PFSK-1 (cell line): Measurements from ENCODE around the gene TMEM9.

Experiments
- FOXP2 ChIP-seq: optimal IDR thresholded peaks from 2 replicates; pipeline ENCODE3; 2011; ENCODE audit warnings: borderline replicate concordance, control low read depth, inconsistent platforms; ENCODE audit not compliant: insufficient read depth; ENCODE audit errors: extremely low read length, extremely low read depth
- POLR2AphosphoS5 ChIP-seq: IDR thresholded peaks from 2 replicates; pipeline ENCODE4 v1.6.1; 2012; ENCODE audit warnings: low read depth, mild to moderate bottlenecking, control low read depth, low read length, moderate library complexity
- SIN3A ChIP-seq: IDR thresholded peaks from 2 replicates; pipeline ENCODE4 v1.6.1; 2012; ENCODE audit warnings: mild to moderate bottlenecking, low read length, moderate library complexity, borderline replicate concordance; ENCODE audit not compliant: insufficient read depth
- TAF1 ChIP-seq: IDR thresholded peaks from 2 replicates; pipeline ENCODE4 v1.6.1; 2012; ENCODE audit warnings: low read length, control low read depth, borderline replicate concordance; ENCODE audit not compliant: insufficient read depth
- TF ChIP-seq, protein P1 (sequence below), 2 experiments: IDR thresholded peaks; 2 replicates each; pipeline versions ENCODE4 v1.6.1 to v1.8.0; 2011 to 2012; ENCODE audit warnings: low read depth in 2 of 2, low read length in 2 of 2, control low read depth in 1 of 2, inconsistent platforms in 1 of 2, mild to moderate bottlenecking in 1 of 2, moderate library complexity in 1 of 2; ENCODE audit not compliant: insufficient read depth in 1 of 2

TMEM9 gene

DNA sequence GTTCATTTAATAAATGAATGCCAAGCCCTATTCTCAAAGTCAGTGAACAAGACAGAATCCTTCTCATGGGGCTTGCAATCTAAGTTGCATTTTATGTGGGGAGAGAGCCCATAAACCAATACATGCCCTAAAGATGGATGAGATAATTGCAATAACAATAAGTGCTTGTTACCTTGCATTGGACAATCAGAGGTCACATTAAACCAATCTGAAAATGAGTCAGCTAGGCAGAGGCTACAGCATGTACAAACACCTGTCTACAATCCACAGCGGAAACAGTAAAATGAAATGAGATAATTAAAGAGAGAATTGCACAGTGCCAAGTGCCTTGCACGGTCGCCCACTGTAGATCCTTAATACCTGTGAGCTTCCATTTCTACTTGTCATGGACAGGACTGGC, 28.9 kb upstream of the TMEM9 start:
- TF ChIP-seq TAF1, result no peak
- no peak for TF ChIP-seq POLR2AphosphoS5
- TF ChIP-seq FOXP2, result no peak
- no peak for TF ChIP-seq SIN3A
- TF ChIP-seq, protein P1, sequence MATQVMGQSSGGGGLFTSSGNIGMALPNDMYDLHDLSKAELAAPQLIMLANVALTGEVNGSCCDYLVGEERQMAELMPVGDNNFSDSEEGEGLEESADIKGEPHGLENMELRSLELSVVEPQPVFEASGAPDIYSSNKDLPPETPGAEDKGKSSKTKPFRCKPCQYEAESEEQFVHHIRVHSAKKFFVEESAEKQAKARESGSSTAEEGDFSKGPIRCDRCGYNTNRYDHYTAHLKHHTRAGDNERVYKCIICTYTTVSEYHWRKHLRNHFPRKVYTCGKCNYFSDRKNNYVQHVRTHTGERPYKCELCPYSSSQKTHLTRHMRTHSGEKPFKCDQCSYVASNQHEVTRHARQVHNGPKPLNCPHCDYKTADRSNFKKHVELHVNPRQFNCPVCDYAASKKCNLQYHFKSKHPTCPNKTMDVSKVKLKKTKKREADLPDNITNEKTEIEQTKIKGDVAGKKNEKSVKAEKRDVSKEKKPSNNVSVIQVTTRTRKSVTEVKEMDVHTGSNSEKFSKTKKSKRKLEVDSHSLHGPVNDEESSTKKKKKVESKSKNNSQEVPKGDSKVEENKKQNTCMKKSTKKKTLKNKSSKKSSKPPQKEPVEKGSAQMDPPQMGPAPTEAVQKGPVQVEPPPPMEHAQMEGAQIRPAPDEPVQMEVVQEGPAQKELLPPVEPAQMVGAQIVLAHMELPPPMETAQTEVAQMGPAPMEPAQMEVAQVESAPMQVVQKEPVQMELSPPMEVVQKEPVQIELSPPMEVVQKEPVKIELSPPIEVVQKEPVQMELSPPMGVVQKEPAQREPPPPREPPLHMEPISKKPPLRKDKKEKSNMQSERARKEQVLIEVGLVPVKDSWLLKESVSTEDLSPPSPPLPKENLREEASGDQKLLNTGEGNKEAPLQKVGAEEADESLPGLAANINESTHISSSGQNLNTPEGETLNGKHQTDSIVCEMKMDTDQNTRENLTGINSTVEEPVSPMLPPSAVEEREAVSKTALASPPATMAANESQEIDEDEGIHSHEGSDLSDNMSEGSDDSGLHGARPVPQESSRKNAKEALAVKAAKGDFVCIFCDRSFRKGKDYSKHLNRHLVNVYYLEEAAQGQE (IDR thresholded peaks at IDR 0.05; ENCODE audit: insufficient read depth in 1 of 2, low read depth in 2 of 2, low read length in 2 of 2), result no peak

DNA sequence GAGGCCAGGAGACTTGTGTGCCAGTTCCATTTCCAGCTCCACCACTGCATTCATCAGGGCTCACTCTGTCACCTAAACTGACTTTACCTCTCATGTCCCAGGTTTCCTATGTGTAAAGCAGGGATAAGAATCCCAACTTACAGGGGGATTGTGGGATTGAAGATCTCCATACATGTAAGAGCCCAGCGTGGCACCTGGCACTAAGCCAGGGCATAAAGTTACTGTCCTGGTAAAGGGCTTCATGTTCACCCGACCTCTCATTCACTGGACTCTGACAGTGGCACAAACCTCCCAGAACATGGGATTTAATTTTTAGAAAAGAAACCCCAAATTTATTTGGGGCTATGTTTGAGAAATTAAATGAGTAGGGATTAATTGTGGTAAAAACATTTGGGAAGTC, 27.5 kb upstream of the TMEM9 start:
- TF ChIP-seq POLR2AphosphoS5 (no peak), FOXP2 (no peak), TAF1 (no peak)

DNA sequence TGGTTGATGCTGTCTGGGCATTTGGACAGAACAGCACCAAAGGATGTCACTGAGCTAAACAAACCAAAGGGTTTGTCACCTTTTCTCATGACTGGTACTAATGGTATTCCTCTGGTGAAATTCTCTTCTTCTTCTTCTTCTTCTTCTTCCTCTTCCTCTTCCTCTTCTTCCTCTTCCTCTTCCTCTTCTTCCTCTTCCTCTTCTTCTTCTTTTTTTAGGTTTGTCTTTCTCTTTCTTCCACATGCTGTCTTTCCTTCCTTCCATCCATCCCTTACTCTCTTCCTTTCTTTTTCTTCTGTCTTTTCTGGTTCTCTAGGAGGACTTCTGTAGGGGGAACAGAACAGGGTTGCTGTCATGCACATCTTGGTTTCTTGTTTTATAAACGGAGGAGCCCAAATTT, 27.0 kb upstream of the TMEM9 start:
- TF ChIP-seq, protein P1 (IDR thresholded peaks at IDR 0.05; ENCODE audit: insufficient read depth in 1 of 2, low read depth in 2 of 2, low read length in 2 of 2), result no peak
- TF ChIP-seq TAF1 (no peak), FOXP2 (no peak), POLR2AphosphoS5 (no peak), SIN3A (no peak)

DNA sequence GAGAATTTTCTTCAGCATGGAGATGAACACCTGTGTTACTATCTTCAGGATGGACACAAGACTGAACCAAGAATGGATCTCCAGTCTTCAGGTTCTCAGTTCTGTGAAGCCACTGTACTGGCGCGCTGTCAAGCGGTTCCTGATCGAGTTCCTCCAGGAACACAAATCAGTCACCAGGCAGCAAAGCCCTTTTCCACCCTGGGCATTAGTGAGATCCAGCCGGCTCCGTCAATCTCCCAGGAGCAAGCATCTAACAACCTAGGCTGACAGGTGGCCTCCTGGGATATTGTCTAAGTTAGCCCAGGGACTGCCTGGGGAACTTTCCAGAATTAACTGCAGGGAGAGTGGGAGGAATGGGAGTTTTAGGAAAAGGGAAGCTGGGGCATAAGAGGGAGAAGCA, 26.6 kb upstream of the TMEM9 start:
- TF ChIP-seq POLR2AphosphoS5 (no peak), FOXP2 (no peak), SIN3A (no peak), TAF1 (no peak)
- TF ChIP-seq, protein P1 (IDR thresholded peaks at IDR 0.05; ENCODE audit: insufficient read depth in 1 of 2, low read depth in 2 of 2, low read length in 2 of 2), result no peak

DNA sequence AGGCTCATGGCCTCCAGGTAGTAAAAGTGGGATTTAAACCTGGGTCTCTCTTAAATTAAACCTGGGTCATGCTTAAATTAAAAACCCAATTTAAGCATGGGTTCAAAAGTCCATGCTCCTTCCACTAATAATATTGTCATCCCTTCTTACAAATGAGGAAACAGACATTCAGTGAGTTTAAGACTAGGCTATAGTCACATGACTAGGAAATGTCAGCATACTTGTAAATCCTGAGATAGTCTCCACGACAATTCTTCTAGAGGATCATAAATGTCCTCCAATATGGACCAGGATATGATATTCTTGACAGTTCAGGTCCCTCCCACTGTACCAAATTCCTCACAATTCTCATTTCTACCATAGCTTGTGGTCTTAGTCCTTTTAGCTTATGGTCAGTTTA, 25.9 kb upstream of the TMEM9 start:
- TF ChIP-seq, protein P1 (IDR thresholded peaks at IDR 0.05; ENCODE audit: insufficient read depth in 1 of 2, low read depth in 2 of 2, low read length in 2 of 2), result no peak
- TF ChIP-seq FOXP2 (no peak), POLR2AphosphoS5 (no peak), TAF1 (no peak), SIN3A (no peak)

DNA sequence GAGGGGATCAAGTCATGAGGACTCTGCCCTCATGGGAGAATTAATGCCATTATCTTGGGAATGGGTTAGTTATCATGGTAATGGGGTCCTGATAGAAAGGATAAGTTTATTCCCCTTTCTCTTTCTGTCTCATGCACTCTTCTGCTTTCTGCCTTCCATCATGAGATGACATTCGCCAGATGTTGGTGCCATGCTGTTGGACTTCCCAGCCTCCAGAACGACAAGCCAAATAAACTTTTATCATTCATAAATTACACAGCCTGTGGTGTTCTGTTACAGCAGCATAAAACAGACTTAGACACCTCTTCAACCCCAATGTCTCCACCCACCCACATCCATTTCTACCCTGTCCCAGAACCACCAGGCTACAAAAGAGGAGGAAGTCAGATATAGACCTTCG, 24.4 kb upstream of the TMEM9 start:
- TF ChIP-seq TAF1 (no peak), POLR2AphosphoS5 (no peak), SIN3A (no peak), FOXP2 (no peak)
- TF ChIP-seq, protein P1 (IDR thresholded peaks at IDR 0.05; ENCODE audit: insufficient read depth in 1 of 2, low read depth in 2 of 2, low read length in 2 of 2), result no peak
